Glutamatergic neuron (in vitro differentiated cells): ENCODE results near the gene PSMA2. TPM values are rescaled to one million over a fixed set of nuclear protein-coding genes. Genes with fewer than 3 reads are reported as not detected.
A peak's percentile ranks its signal among the peaks of the same experiment; 100 is the strongest.

Source experiments
- DNase-seq: peaks from one replicate; pipeline ENCODE4 v3.0.0; 2022
- H3K27ac Mint-ChIP-seq: one replicate; pipeline ENCODE4 v1.8.0; 2020; ENCODE audit warnings: mild to moderate bottlenecking, mixed read lengths, inconsistent platforms; ENCODE audit not compliant: unreplicated experiment
- H3K27me3 Mint-ChIP-seq: one replicate; pipeline ENCODE4 v1.8.0; 2020; ENCODE audit warnings: mild to moderate bottlenecking, moderate library complexity, mixed read lengths, inconsistent platforms; ENCODE audit not compliant: unreplicated experiment
- H3K36me3 Mint-ChIP-seq: one replicate; pipeline ENCODE4 v1.8.0; 2020; ENCODE audit warnings: mild to moderate bottlenecking, mixed read lengths, inconsistent platforms; ENCODE audit not compliant: unreplicated experiment
- H3K4me1 Mint-ChIP-seq: one replicate; pipeline ENCODE4 v1.8.0; 2020; ENCODE audit warnings: mild to moderate bottlenecking, low read depth, mixed read lengths, inconsistent platforms; ENCODE audit not compliant: unreplicated experiment
- H3K4me3 Mint-ChIP-seq: one replicate; pipeline ENCODE4 v1.8.0; 2020; ENCODE audit warnings: mild to moderate bottlenecking, mixed read lengths, inconsistent platforms; ENCODE audit not compliant: unreplicated experiment
- H3K9me3 Mint-ChIP-seq: one replicate; pipeline ENCODE4 v1.8.0; 2020; ENCODE audit warnings: mild to moderate bottlenecking, moderate library complexity, mixed read lengths, inconsistent platforms; ENCODE audit not compliant: unreplicated experiment
- total RNA-seq: library from RNA; stranded (reverse); fragmentation: NEBNext Ultra II Directional; extraction: Animal tissue kit (Norgen Biotek cat#: 25700); gene quantifications from one replicate; pipeline ENCODE4 v1.2.1, GENCODE V29; 2021; ENCODE audit not compliant: unreplicated experiment
- TF ChIP-seq, protein P1 (sequence below): fragments of 200-600 bp; sonication (generic); IDR thresholded peaks from one replicate; pipeline ENCODE4 v1.5.0; 2021; ENCODE audit not compliant: partially characterized antibody, unreplicated experiment

PSMA2 gene
- total RNA-seq, 1 donor from 2014 or later = 78.4 TPM

- TF ChIP-seq, protein P1, sequence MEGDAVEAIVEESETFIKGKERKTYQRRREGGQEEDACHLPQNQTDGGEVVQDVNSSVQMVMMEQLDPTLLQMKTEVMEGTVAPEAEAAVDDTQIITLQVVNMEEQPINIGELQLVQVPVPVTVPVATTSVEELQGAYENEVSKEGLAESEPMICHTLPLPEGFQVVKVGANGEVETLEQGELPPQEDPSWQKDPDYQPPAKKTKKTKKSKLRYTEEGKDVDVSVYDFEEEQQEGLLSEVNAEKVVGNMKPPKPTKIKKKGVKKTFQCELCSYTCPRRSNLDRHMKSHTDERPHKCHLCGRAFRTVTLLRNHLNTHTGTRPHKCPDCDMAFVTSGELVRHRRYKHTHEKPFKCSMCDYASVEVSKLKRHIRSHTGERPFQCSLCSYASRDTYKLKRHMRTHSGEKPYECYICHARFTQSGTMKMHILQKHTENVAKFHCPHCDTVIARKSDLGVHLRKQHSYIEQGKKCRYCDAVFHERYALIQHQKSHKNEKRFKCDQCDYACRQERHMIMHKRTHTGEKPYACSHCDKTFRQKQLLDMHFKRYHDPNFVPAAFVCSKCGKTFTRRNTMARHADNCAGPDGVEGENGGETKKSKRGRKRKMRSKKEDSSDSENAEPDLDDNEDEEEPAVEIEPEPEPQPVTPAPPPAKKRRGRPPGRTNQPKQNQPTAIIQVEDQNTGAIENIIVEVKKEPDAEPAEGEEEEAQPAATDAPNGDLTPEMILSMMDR = no peak
- no peak for DNase-seq
- no peaks in the 10 kb centered on the region for H3K36me3 Mint-ChIP-seq
- no peaks in the 10 kb centered on the region for H3K4me1 Mint-ChIP-seq
- peaks cover 2% of the 10 kb centered on the region for H3K27me3 Mint-ChIP-seq
- no peaks in the 10 kb centered on the region for H3K9me3 Mint-ChIP-seq
- no peak overlapping the region for H3K27ac Mint-ChIP-seq
- no peak overlapping the region for H3K4me3 Mint-ChIP-seq
Measured at GRCh38 chr7:42880392-42880791, 51.6 kb downstream of the PSMA2 start.

GRCh38 chr7:42878303-42878702, 53.7 kb downstream of the PSMA2 start:
- Mint-ChIP-seq H3K4me1 (no peaks in the 10 kb centered on the region), H3K9me3 (no peaks in the 10 kb centered on the region), H3K27ac (no peak overlapping the region), H3K27me3 (peaks cover 2% of the 10 kb centered on the region), H3K4me3 (no peak overlapping the region), H3K36me3 (no peaks in the 10 kb centered on the region)
- no peak for DNase-seq
- TF ChIP-seq, protein P1 = no peak

DNA sequence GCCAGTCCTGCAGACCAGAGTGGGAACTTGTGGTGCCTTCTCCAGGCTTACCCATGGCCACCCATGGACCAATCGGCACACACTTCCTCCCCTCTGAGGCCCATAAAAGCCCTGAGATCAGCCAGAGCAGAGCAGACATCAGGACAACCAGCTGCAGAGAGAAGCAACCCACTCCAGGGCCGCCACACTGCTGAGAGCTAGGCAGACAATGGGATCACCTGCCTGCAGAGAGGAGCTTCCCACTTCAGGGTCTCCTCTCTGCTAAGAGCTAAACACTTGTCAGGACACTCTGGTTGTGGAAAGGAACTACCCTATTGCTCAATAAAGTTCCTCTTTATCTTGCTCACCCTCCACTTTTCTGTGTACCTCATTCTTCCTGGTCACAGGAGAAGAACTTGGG, 54.1 kb downstream of the PSMA2 start:
- TF ChIP-seq, protein P1 = no peak
- no peak overlapping the region for H3K27ac Mint-ChIP-seq
- H3K36me3 Mint-ChIP-seq = no peaks in the 10 kb centered on the region
- H3K9me3 Mint-ChIP-seq = no peaks in the 10 kb centered on the region
- H3K27me3 Mint-ChIP-seq = peaks cover 2% of the 10 kb centered on the region
- H3K4me3 Mint-ChIP-seq = no peak overlapping the region
- no peak for DNase-seq
- no peaks in the 10 kb centered on the region for H3K4me1 Mint-ChIP-seq

GRCh38 chr7:42876182-42877068, 55.5 kb downstream of the PSMA2 start:
- DNase-seq = peak; percentile 71
- no peak overlapping the region for H3K4me3 Mint-ChIP-seq
- H3K4me1 Mint-ChIP-seq = no peaks in the 10 kb centered on the region
- no peak overlapping the region for H3K27ac Mint-ChIP-seq
- H3K9me3 Mint-ChIP-seq = no peaks in the 10 kb centered on the region
- H3K36me3 Mint-ChIP-seq = no peaks in the 10 kb centered on the region
- peaks cover 2% of the 10 kb centered on the region for H3K27me3 Mint-ChIP-seq
- TF ChIP-seq, protein P1 = peak; percentile 90
